HCT116 (cell line): ENCODE results near the gene DGKG.

ENCODE experiments used
- CBX3 ChIP-seq: IDR thresholded peaks from 2 replicates; pipeline ENCODE4 v1.6.1; 2012; ENCODE audit warnings: low read depth
- CTCF ChIP-seq, 3 experiments: fragments of 200-600 bp in 1 of 3; sonication (generic) in 1 of 3; IDR thresholded peaks in 2 of 3; conservative IDR thresholded peaks in 1 of 3; 2 replicates each; pipeline ENCODE4 v1.5.1; 2012 to 2017; ENCODE audit warnings: low read depth in 2 of 3, low read length in 2 of 3, antibody characterized with exemption in 1 of 3, borderline replicate concordance in 1 of 3, control low read depth in 1 of 3, mild to moderate bottlenecking in 1 of 3, mixed read lengths in 1 of 3, mixed run types in 1 of 3, moderate library complexity in 1 of 3; ENCODE audit not compliant: insufficient read depth in 1 of 3
- EZH2 ChIP-seq: fragments of 200-600 bp; sonication (generic); IDR thresholded peaks from 2 replicates; pipeline ENCODE4 v1.6.1; 2017; ENCODE audit warnings: antibody characterized with exemption, mixed run types
- EZH2phosphoT487 ChIP-seq: fragments of 200-600 bp; IDR thresholded peaks from 2 replicates; pipeline ENCODE4 v1.6.1; 2018; ENCODE audit warnings: antibody characterized with exemption, borderline replicate concordance
- JUND ChIP-seq: IDR thresholded peaks from 2 replicates; pipeline ENCODE4 v1.6.1; 2012
- MAX ChIP-seq: IDR thresholded peaks from 2 replicates; pipeline ENCODE4 v1.6.1; 2012
- TF ChIP-seq, protein P1 (sequence below): IDR thresholded peaks from 2 replicates; pipeline ENCODE4 v1.6.1; 2012; ENCODE audit warnings: low read depth

GRCh38 chr3:186280737-186281136 lies 81.3 kb downstream of the DGKG start:
- TF ChIP-seq JUND (no peak), CTCF (IDR thresholded peaks at IDR 0.05 in 2 of 3, conservative IDR thresholded peaks at IDR 0.05 in 1 of 3; ENCODE audit: borderline replicate concordance in 1 of 3, insufficient read depth in 1 of 3, low read depth in 2 of 3, low read length in 2 of 3) (no peak), EZH2 (no peak), EZH2phosphoT487 (no peak), MAX (no peak), CBX3 (no peak)
- TF ChIP-seq, protein P1, sequence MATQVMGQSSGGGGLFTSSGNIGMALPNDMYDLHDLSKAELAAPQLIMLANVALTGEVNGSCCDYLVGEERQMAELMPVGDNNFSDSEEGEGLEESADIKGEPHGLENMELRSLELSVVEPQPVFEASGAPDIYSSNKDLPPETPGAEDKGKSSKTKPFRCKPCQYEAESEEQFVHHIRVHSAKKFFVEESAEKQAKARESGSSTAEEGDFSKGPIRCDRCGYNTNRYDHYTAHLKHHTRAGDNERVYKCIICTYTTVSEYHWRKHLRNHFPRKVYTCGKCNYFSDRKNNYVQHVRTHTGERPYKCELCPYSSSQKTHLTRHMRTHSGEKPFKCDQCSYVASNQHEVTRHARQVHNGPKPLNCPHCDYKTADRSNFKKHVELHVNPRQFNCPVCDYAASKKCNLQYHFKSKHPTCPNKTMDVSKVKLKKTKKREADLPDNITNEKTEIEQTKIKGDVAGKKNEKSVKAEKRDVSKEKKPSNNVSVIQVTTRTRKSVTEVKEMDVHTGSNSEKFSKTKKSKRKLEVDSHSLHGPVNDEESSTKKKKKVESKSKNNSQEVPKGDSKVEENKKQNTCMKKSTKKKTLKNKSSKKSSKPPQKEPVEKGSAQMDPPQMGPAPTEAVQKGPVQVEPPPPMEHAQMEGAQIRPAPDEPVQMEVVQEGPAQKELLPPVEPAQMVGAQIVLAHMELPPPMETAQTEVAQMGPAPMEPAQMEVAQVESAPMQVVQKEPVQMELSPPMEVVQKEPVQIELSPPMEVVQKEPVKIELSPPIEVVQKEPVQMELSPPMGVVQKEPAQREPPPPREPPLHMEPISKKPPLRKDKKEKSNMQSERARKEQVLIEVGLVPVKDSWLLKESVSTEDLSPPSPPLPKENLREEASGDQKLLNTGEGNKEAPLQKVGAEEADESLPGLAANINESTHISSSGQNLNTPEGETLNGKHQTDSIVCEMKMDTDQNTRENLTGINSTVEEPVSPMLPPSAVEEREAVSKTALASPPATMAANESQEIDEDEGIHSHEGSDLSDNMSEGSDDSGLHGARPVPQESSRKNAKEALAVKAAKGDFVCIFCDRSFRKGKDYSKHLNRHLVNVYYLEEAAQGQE, result no peak
